Measurements from ENCODE around the gene B3GAT3.
"Not testable (repeated sequence)": the region's sequence is repeated elsewhere in the genome, so short reads cannot be mapped to it uniquely, and the experiment has no call there.

B3GAT3 gene

GRCh38 chr11:62621567-62622470, at the start of gene B3GAT3:
TSS of gene B3GAT3 (minus strand) at chr11:62621986. CDS start at chr11:62621947, 39 bp downstream.
- Mint-ChIP-seq H3K9me3 (no peaks in the 10 kb centered on the region), H3K36me3 (ENCODE audit: low read depth) (peaks cover 83% of the 10 kb centered on the region)

GRCh38 chr11:62671236-62671607, 49.4 kb upstream of the B3GAT3 start:
- Mint-ChIP-seq H3K4me1 (ENCODE audit: low read depth) (peaks cover 58% of the 10 kb centered on the region), H3K4me3 (peak overlapping the region; percentile 94), H3K27me3 (no peaks in the 10 kb centered on the region), H3K36me3 (ENCODE audit: low read depth) (peaks cover 92% of the 10 kb centered on the region), H3K9me3 (no peaks in the 10 kb centered on the region), H3K27ac (peak overlapping the region; percentile 98)
- DNase-seq: no peak

More at GRCh38 chr11:62621567-62622470, at the start of gene B3GAT3:
- peak; percentile 96 for DNase-seq
- H3K4me1 Mint-ChIP-seq (ENCODE audit: low read depth): peaks cover 26% of the 10 kb centered on the region
- H3K27ac Mint-ChIP-seq: peak within 1 kb of the TSS; percentile 95
- H3K4me3 Mint-ChIP-seq: peak within 1 kb of the TSS; percentile 91
- H3K27me3 Mint-ChIP-seq: no peaks in the 10 kb centered on the region

- Mint-ChIP-seq H3K4me3 (peak overlapping the region; percentile 94), H3K36me3 (ENCODE audit: low read depth) (peaks cover 96% of the 10 kb centered on the region), H3K27me3 (no peaks in the 10 kb centered on the region), H3K9me3 (no peaks in the 10 kb centered on the region), H3K4me1 (ENCODE audit: low read depth) (peaks cover 53% of the 10 kb centered on the region), H3K27ac (peak overlapping the region; percentile 98)
- no peak for DNase-seq
These were observed 47.8 kb upstream of the B3GAT3 start for GRCh38 chr11:62669420-62670161.

- Mint-ChIP-seq H3K27ac (peak overlapping the region; percentile 97), H3K27me3 (no peaks in the 10 kb centered on the region), H3K36me3 (ENCODE audit: low read depth) (peaks cover 95% of the 10 kb centered on the region), H3K4me1 (ENCODE audit: low read depth) (peaks cover 46% of the 10 kb centered on the region), H3K4me3 (peak overlapping the region; percentile 98), H3K9me3 (no peaks in the 10 kb centered on the region)
- no peak for DNase-seq
These were observed 45.7 kb upstream of the B3GAT3 start for GRCh38 chr11:62667460-62667859.

GRCh38 chr11:62666259-62666926, 44.6 kb upstream of the B3GAT3 start:
- peaks cover 93% of the 10 kb centered on the region for H3K36me3 Mint-ChIP-seq (ENCODE audit: low read depth)
- DNase-seq: peak; percentile 62
- peaks cover 45% of the 10 kb centered on the region for H3K4me1 Mint-ChIP-seq (ENCODE audit: low read depth)
- no peaks in the 10 kb centered on the region for H3K9me3 Mint-ChIP-seq
- H3K4me3 Mint-ChIP-seq: peak overlapping the region; percentile 98
- H3K27ac Mint-ChIP-seq: peak overlapping the region; percentile 97
- H3K27me3 Mint-ChIP-seq: no peaks in the 10 kb centered on the region

- H3K4me1 Mint-ChIP-seq (ENCODE audit: low read depth): peaks cover 47% of the 10 kb centered on the region
- no peaks in the 10 kb centered on the region for H3K9me3 Mint-ChIP-seq
- peaks cover 92% of the 10 kb centered on the region for H3K36me3 Mint-ChIP-seq (ENCODE audit: low read depth)
- H3K27me3 Mint-ChIP-seq: no peaks in the 10 kb centered on the region
- peak overlapping the region; percentile 98 for H3K4me3 Mint-ChIP-seq
- H3K27ac Mint-ChIP-seq: peak overlapping the region; percentile 97
- peak; percentile 79 for DNase-seq
These were observed 43.9 kb upstream of the B3GAT3 start for GRCh38 chr11:62665599-62666258.

- Mint-ChIP-seq H3K27ac (peak within 1 kb of the TSS; percentile 97), H3K36me3 (ENCODE audit: low read depth) (peaks cover 91% of the 10 kb centered on the region), H3K4me1 (ENCODE audit: low read depth) (peaks cover 43% of the 10 kb centered on the region), H3K9me3 (no peaks in the 10 kb centered on the region), H3K4me3 (peak within 1 kb of the TSS; percentile 98), H3K27me3 (no peaks in the 10 kb centered on the region)
- DNase-seq: peak; percentile 99
These were observed 43.4 kb upstream of the B3GAT3 start, which contains the start of the genes C11orf98 and CSKMT for GRCh38 chr11:62665075-62665598. TSS of gene C11orf98 (minus strand) at chr11:62665210. CDS start at chr11:62665169, 41 bp downstream. TSS of gene CSKMT (plus strand) at chr11:62665312. CDS start at chr11:62665880, 568 bp downstream.

GRCh38 chr11:62664405-62665074, 42.8 kb upstream of the B3GAT3 start:
- Mint-ChIP-seq H3K27ac (peak overlapping the region; percentile 97), H3K4me1 (ENCODE audit: low read depth) (peaks cover 37% of the 10 kb centered on the region), H3K27me3 (no peaks in the 10 kb centered on the region), H3K4me3 (peak overlapping the region; percentile 98), H3K9me3 (no peaks in the 10 kb centered on the region), H3K36me3 (ENCODE audit: low read depth) (peaks cover 87% of the 10 kb centered on the region)
- peak; percentile 61 for DNase-seq

- Mint-ChIP-seq H3K4me3 (no peak overlapping the region), H3K36me3 (ENCODE audit: low read depth) (peaks cover 23% of the 10 kb centered on the region), H3K27ac (peak overlapping the region; percentile 20)
These were observed 35.1 kb upstream of the B3GAT3 start for GRCh38 chr11:62656796-62657429.

GRCh38 chr11:62654297-62654696, 32.5 kb upstream of the B3GAT3 start:
- DNase-seq: no peak
- peak overlapping the region; percentile 54 for H3K4me3 Mint-ChIP-seq
- H3K27ac Mint-ChIP-seq: peak overlapping the region; percentile 47
- H3K9me3 Mint-ChIP-seq: no peaks in the 10 kb centered on the region
- peaks cover 27% of the 10 kb centered on the region for H3K4me1 Mint-ChIP-seq (ENCODE audit: low read depth)
- H3K36me3 Mint-ChIP-seq (ENCODE audit: low read depth): peaks cover 24% of the 10 kb centered on the region
- no peaks in the 10 kb centered on the region for H3K27me3 Mint-ChIP-seq

More at GRCh38 chr11:62656796-62657429, 35.1 kb upstream of the B3GAT3 start:
- H3K4me1 Mint-ChIP-seq (ENCODE audit: low read depth): peaks cover 18% of the 10 kb centered on the region
- H3K27me3 Mint-ChIP-seq: no peaks in the 10 kb centered on the region
- no peak for DNase-seq
- H3K9me3 Mint-ChIP-seq: no peaks in the 10 kb centered on the region

GRCh38 chr11:62652161-62653006, 30.6 kb upstream of the B3GAT3 start:
- Mint-ChIP-seq H3K27ac (peak overlapping the region; percentile 95), H3K4me3 (peak overlapping the region; percentile 95), H3K4me1 (ENCODE audit: low read depth) (peaks cover 31% of the 10 kb centered on the region), H3K36me3 (ENCODE audit: low read depth) (peaks cover 42% of the 10 kb centered on the region), H3K27me3 (no peaks in the 10 kb centered on the region), H3K9me3 (no peaks in the 10 kb centered on the region)
- DNase-seq: no peak

GRCh38 chr11:62650283-62650682, 28.5 kb upstream of the B3GAT3 start:
- not testable (repeated sequence) for H3K9me3 Mint-ChIP-seq, H3K27me3 Mint-ChIP-seq, H3K4me3 Mint-ChIP-seq, DNase-seq
- H3K4me1 Mint-ChIP-seq (ENCODE audit: low read depth): peaks cover 40% of the 10 kb centered on the region
- H3K36me3 Mint-ChIP-seq (ENCODE audit: low read depth): peaks cover 59% of the 10 kb centered on the region
- H3K27ac Mint-ChIP-seq: peak overlapping the region; percentile 55

Measured in activated T-cell treated with anti-CD3 and anti-CD28 coated beads, Interleukin-2, amount 50 U/mL, for 24 hours (primary cell).